AG08395 (cell line): ENCODE data around the gene MACROD2.

Experiments
- DNase-seq: peaks from one replicate; pipeline ENCODE4 v3.0.0; 2012; ENCODE audit warnings: mixed read lengths, low spot score

MACROD2 gene

DNA sequence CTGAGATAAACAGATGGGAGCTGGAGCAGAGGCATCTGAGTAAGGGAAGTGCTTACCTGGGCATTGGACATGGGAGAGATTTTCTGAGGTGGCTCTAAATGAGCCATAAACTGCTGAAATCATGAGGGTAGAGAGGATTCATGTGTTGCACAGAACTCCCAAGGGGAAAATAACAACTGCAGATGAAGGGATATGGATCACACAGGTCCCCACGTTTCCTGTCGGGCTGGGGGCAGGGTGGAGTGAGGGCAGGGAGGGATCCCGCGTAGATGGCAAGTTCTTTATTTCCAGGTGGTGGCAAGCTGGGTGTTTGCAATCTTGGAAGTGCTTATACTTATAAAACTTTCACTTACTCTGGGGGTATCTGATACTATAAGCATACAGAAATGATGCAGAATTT is 764.7 kb downstream of the MACROD2 start:
- no peak for DNase-seq

DNA sequence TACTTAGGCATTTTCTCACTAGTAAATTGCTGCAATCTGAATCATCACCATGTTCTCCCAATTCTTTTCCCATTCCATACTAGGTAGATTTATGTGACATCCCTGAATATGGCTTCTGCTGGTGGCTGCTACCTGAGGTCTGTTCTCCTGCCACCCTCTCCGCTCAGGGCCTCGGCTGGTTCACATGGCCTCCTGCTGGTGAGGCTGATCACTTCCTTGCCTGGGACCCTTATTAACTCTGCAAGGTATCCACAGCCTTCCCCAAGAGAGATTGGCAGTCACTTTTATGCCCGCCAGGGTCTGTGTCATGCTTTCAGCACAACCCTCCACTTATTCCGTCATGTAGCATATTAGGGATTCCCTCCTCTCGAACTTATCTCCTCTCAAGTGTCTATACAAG is 766.6 kb downstream of the MACROD2 start:
- DNase-seq, result no peak

DNA sequence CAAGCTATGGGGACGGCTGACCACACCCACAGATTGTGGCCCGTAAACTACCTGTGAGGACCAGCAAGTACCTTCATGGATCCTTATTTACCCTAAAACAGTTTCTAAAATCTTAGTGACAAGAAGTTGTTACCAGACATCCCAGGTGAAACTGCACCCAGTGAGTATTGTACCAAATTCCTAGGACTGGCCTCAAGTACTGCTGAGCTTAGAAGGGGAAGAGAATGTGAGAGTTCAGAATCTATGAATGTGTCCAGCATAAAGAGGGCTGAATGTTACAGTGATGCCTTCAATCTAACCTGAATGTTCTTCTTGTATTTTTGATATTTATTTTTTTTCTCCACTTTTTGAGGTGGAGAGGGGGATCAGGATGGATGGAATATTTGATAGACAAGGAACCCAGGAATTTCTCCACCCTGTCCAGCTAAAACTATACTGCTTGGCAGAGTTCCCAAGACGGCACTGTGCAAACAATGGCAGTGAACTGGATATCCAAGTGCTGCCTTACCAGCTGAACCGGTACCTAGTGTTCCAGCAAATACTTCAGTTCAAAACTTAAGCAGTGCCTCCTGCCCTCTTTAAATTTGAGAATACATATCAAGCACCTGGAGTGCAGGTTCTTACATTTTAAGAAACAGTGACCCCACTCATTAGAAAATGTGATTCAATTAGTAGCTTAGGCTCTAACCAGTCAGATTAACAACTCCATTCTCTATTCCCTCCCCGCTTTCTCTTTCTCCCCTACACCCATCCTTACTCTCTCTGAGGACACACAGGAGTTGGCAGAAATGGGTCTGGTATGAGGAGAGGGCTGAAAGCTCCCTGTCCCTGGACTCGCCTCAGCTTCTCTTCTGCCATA is 769.4 kb downstream of the MACROD2 start:
- no peak for DNase-seq

DNA sequence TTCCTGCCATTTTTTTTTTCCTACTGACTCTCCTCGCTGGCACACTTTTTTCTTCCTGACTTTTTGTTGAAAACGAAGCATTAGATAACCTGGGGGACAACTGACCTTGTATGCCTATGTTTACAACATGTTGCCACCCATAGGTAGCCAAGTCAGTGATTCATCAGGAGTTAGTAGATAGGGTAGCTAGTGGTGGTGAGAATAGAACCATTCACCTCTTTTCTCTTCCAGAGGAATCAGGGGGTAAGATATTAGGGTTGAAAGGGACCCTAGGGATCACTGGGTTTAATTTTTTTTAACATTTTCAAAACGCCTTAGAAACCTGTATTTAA is 770.0 kb downstream of the MACROD2 start:
- no peak for DNase-seq

GRCh38 chr20:14773486-14773885 is 778.2 kb downstream of the MACROD2 start:
- DNase-seq, result no peak

- DNase-seq, result peak; percentile 69
Measured at GRCh38 chr20:14775778-14776177, 780.5 kb downstream of the MACROD2 start.

- peak; percentile 23 for DNase-seq
Measured at GRCh38 chr20:14777591-14777990, 782.3 kb downstream of the MACROD2 start.

DNA sequence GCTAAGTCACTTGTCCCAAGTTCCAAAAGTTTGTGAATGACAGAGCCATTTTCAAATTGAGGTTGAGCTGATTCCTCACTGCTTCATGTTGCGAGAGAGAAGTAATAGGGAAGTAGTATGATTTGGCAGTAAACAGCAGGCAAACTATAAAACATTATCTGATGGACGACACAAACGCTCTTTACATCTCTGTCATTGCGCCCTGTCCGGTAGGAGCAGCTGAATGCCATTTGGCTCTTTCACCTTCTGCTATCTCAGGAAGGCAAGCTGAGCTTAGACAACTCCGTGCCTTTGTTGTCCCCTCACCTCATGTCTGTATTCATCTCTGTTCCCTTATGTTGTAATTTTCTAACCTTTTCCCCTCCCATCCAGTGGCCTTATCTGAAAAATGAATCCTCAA is 782.8 kb downstream of the MACROD2 start:
- no peak for DNase-seq

DNA sequence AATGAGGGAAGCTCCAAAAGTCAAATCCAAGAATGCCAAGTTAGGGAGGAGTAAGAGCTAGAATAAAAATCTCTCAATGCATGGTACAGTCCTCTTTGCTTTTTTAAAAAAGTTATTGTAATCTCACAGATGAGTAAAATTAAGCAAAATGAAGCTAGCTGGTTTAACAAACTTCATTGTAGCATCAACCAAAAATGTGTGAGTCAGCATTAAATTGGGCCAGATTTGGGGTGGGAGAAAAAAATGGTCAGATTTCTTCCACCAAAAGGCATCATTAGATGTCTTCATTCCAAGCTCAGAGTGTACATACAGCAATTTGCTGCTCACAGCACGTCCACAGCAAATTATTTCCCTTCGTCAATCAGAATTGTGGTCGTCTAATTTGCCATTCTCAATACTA is 783.6 kb downstream of the MACROD2 start:
- DNase-seq, result no peak

DNA sequence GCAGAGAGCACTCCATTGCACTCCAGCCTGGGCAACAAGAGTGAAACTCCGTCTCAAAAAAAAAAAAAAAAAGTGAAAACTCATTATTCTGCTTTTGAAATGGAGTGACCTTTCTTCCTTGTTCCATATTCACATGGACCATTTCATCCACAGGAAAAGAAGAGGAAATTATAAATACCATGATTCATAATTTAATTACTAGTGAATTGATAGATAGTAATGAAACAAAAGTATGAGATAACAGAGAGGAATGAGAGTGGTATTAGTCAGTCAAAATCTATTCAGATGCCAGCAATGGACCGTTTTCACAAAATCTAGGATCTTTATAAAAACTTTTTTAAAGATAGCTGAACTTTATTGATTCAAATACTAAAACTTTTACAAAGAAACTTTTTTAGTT is 785.2 kb downstream of the MACROD2 start:
- no peak for DNase-seq

DNA sequence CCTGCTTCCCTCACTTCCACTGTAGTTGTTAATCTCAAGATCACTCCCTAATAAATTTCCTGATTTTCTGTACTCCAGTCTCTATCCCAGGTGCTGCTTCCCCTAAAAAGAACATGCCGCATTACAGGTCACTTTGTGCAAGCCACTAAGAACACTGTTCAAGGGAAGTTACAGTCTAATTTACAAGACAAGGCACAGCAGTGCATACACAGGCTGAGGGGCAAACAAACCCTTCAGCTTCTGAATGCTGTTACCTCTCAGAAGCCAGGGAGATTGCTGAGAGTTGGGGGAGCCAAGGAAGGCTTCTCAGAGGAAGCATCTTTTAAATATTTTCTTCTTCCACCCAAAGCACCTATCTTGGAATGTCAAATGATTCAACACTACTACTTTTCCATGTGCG is 787.4 kb downstream of the MACROD2 start:
- no peak for DNase-seq

- DNase-seq, result no peak
Measured at GRCh38 chr20:14783766-14784165, 788.5 kb downstream of the MACROD2 start.

GRCh38 chr20:14785065-14785743 is 789.9 kb downstream of the MACROD2 start:
- no peak for DNase-seq

DNA sequence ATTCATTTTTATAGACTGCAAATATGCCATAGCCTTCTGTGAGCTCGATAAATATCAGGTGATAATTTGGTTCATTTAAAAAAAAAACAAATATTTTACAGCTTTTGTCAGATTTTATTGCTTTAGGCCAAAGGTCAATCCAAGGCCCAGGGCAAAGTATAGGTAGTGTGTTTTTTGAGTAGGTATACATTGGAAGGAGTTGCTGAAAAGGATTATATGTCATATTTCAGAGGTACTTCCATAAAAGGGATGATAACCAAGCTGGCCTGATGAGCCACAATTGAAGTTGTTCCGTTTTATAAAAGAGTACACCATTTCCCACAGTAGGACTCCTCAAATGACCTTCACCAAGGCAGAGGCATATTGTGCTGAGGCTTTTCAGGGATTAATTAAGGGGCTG is 794.9 kb downstream of the MACROD2 start:
- no peak for DNase-seq

- peak; percentile 41 for DNase-seq
Measured at GRCh38 chr20:14790771-14791620, 795.7 kb downstream of the MACROD2 start.

DNA sequence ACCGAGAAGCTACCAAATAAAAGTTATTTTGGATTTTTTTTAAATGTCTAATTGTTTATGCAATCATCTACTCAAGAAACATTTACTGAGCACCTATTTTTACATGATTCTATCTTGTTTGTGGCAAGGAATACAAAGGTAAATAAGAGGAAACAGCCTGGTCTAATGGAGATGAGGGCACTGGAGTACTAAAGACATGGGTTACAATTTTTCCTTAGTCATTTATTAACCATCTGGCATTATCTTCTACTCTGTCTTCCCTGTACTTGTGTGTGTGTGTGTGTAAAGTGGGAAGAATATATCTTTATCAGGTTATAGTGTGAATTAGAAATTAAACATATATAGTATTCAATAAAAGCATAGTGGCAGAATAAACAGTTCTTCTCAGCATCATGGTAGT is 797.6 kb downstream of the MACROD2 start:
- DNase-seq, result no peak

GRCh38 chr20:14799545-14800216 is 804.4 kb downstream of the MACROD2 start:
- no peak for DNase-seq

GRCh38 chr20:14800707-14801425 is 805.5 kb downstream of the MACROD2 start:
- no peak for DNase-seq

- no peak for DNase-seq
Measured at GRCh38 chr20:14801591-14802325, 806.4 kb downstream of the MACROD2 start.

GRCh38 chr20:14807224-14807623 is 811.9 kb downstream of the MACROD2 start:
- no peak for DNase-seq

GRCh38 chr20:14815340-14815739 is 820.0 kb downstream of the MACROD2 start:
- no peak for DNase-seq
